ENCODE results near the gene EZH2.

DNA sequence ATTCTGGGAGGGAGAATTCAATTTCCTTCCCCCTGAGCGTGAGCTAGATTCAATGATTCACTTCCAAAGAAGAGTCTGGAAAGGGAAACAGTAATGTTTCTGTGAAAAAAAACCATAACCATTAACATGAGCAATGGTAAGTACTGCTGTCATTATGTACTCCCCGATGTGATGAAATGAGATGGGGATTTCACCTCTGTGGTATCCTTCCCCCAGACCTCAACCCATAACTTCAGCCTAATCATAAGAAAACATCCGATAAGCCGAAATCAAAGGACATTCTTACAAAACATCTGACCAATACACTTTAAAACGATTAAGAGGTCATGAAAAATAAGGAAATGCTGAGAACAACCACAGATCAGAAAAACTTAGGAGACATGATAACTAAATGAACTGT, 27.2 kb downstream of the EZH2 start:
- TF ChIP-seq CTCF (IDR thresholded peaks at IDR 0.05) (no peak), POLR2A (IDR thresholded peaks at IDR 0.05) (no peak)

All from heart left ventricle (tissue), 13 donors.